HTERT RPE-1 (cell line): ENCODE results near the gene MED13L.

Source experiments
- in situ Hi-C: fragments of 300-500 bp; cut with MboI; formaldehyde crosslinking; loops from 4 replicates; pipeline ENCODE4 v1.14.3; 2020; ENCODE audit warnings: low sequenced_read_pairs

The MED13L gene

GRCh38 chr12:116277467-116278278 is at the start of gene MED13L:
MED13L (minus strand) TSS chr12:116277693; CDS start chr12:116277131, 562 bp downstream.
- in situ Hi-C loops = no loop called here

GRCh38 chr12:116325336-116325664 is 47.8 kb upstream of the MED13L start:
- in situ Hi-C loops = no loop called here

- in situ Hi-C loops = no loop called here
These were observed 47.3 kb upstream of the MED13L start for GRCh38 chr12:116324654-116325335.

- in situ Hi-C loops = no loop called here
These were observed 46.2 kb upstream of the MED13L start for GRCh38 chr12:116323406-116324386.

- in situ Hi-C loops = no loop called here
These were observed 44.4 kb upstream of the MED13L start for GRCh38 chr12:116321913-116322312.

- in situ Hi-C loops = no loop called here
These were observed 43.3 kb upstream of the MED13L start for GRCh38 chr12:116320791-116321217.

- in situ Hi-C loops = no loop called here
These were observed 42.6 kb upstream of the MED13L start for GRCh38 chr12:116319898-116320621.

- in situ Hi-C loops = no loop called here
These were observed 41.9 kb upstream of the MED13L start for GRCh38 chr12:116319233-116319897.

- in situ Hi-C loops = no loop called here
These were observed 41.2 kb upstream of the MED13L start for GRCh38 chr12:116318576-116319232.

- in situ Hi-C loops = no loop called here
These were observed 40.6 kb upstream of the MED13L start for GRCh38 chr12:116317986-116318575.

- in situ Hi-C loops = no loop called here
These were observed 39.6 kb upstream of the MED13L start for GRCh38 chr12:116317139-116317538.

- in situ Hi-C loops = no loop called here
These were observed 37.0 kb upstream of the MED13L start for GRCh38 chr12:116314477-116314876.

GRCh38 chr12:116313194-116313927 is 35.9 kb upstream of the MED13L start:
- in situ Hi-C loops = no loop called here

GRCh38 chr12:116310082-116310481 is 32.6 kb upstream of the MED13L start:
- in situ Hi-C loops = no loop called here

- in situ Hi-C loops = no loop called here
These were observed 31.9 kb upstream of the MED13L start for GRCh38 chr12:116309343-116309742.

GRCh38 chr12:116308647-116309046 is 31.2 kb upstream of the MED13L start:
- in situ Hi-C loops = no loop called here

- in situ Hi-C loops = no loop called here
These were observed 29.5 kb upstream of the MED13L start for GRCh38 chr12:116306968-116307367.

GRCh38 chr12:116306506-116306905 is 29.0 kb upstream of the MED13L start:
- in situ Hi-C loops = no loop called here
